Measurements from ENCODE around the gene HEATR5A.
"Not testable (repeated sequence)": the region's sequence is repeated elsewhere in the genome, so short reads cannot be mapped to it uniquely, and the experiment has no call there.

The HEATR5A gene

GRCh38 chr14:31257554-31258426 is 162.6 kb downstream of the HEATR5A start:
- not testable (repeated sequence) for DNase-seq (ENCODE audit: low spot score)

DNA sequence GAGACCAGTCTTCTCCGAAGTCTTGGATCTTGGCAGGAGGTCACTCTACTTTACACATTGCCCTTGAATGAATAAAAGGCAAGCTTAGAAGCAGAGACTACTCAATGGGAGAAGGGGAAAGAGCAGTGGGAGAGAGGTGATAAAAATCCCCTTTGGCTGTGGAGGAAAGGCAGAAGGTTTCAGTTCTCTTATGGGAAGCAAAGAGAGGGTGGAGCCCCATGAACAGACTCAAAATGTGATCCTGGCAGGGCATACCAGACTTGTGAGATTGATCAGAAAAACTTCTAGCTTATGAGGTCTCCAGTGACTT is 163.2 kb downstream of the HEATR5A start:
- DNase-seq (ENCODE audit: low spot score) = no peak

GRCh38 chr14:31256534-31257243 is 163.7 kb downstream of the HEATR5A start:
- no peak for DNase-seq (ENCODE audit: low spot score)

GRCh38 chr14:31255918-31256317 is 164.4 kb downstream of the HEATR5A start:
- not testable (repeated sequence) for DNase-seq (ENCODE audit: low spot score)

GRCh38 chr14:31255286-31255685 is 165.1 kb downstream of the HEATR5A start:
- DNase-seq (ENCODE audit: low spot score) = no peak

DNA sequence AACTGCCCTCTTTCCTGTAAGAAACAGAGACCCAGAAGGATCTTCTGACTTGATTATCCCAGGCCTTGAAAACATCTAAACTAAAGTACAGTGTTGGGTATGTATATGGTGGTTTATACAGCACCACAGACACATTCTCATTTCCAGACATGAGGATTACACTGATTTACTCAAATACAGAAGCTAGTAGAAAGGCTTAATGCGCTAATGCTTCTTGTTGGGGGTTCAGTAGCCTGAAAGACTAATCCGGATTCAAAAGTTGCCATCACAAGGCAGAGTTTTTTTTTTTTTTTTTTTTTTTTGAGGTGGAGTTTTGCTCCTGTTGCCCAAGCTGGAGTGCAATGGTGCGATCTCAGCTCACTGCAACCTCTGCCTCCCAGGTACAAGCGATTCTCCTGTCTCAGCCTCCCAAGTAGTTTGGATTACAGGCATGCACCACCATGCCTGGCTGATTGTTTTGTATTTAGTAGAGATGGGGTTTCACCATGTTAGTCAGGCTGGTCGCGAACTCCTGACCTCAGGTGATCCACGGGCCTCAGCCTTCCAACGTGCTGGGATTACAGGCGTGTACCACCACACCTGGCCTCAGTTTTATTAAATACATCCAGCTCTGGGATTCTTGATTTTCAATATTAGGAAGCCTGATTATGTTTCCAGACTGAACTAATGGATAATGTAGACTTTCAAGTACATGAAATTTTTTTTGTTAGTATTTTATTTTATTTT is 166.4 kb downstream of the HEATR5A start:
- no peak for DNase-seq (ENCODE audit: low spot score)

- DNase-seq (ENCODE audit: low spot score) = no peak
Observed at GRCh38 chr14:31252865-31253264, 167.5 kb downstream of the HEATR5A start.

DNA sequence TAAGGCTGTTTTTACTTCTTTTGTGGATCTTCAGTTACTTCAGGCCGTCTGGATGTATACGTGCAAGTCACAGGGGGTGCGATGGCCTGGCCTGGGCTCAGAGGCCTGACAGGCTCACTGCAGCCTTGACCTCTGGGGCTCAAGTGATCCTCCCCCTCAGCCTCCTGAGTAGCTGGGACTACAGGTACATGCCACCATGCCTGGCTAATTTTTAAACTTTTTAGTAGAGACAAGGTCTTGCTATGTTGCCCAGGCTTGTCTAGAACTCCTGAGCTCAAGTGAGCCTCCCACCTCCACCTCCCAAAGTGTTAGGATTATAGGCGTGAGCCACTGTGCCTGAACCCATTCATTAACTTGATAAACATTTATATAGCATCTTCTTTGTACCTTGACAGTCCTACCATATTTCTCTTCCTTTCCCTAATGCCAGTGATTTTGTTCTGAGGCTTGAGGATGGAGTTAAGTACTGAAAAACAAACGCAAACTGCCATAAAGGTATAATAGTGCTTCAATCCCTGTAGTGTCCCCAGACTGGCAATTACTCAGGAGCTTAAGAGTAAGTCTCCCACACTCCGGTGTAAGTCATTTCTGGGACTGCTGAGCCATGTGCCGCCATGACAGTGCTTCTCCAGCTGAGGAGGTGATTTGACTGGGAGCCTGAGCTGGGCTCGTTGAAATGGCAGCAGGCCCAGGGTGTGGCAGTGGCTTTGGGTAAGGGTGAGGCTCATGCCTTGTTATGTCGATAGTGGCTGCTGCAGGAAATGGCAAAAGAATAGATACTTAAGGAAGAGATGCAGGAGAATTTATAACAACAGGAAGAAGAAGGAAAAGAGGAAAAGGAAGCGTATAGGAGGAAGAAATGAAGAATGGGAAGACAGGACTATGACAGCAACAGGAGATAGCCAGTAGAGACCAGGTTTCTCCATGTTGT is 169.1 kb downstream of the HEATR5A start:
- no peak for DNase-seq (ENCODE audit: low spot score)

GRCh38 chr14:31244626-31245025 is 175.7 kb downstream of the HEATR5A start:
- no peak for DNase-seq (ENCODE audit: low spot score)

DNA sequence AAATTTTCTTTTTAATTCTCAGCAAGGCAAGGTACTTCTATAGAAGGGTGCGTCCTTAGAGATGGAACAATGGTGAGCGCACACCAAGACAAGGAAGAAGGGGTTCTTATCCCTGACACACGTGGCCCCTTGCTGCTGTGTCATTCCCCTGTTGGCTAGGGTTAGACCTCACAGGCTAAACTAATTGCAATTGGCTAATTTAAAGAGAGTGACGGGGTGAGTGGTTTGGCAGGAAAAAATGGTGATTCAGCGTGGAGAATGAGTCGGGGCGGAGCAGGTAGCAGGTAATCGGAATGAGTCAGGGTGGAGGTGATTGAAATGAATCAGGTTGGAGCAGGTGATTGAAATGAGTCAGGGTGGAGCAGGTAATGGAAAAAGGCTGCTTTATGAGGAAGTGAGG is 176.5 kb downstream of the HEATR5A start:
- DNase-seq (ENCODE audit: low spot score) = no peak

GRCh38 chr14:31242161-31242940 is 178.0 kb downstream of the HEATR5A start:
- not testable (repeated sequence) for DNase-seq (ENCODE audit: low spot score)

Small RNA genes within 50 kb of the gene (small RNA-seq; reads per million reads assigned to genes)
- 0 reads per million in 2 experiments for gene RF00019
